Peyer's patch (tissue), 4 donors: ENCODE results near the gene MIA3. TPM values are rescaled to one million over a fixed set of nuclear protein-coding genes. Genes with fewer than 3 reads are reported as not detected.
"Not testable (repeated sequence)": the region's sequence is repeated elsewhere in the genome, so short reads cannot be mapped to it uniquely, and the experiment has no call there.

Experiments
- DNase-seq, 3 donors: peaks; one replicate each; pipeline ENCODE4 v3.0.0-alpha.2; 2017 to 2019
- H3K27ac ChIP-seq, 4 donors: fragments of 200-600 bp; sonication (generic); one replicate each; pipeline ENCODE4 v1.5.1; 2016 to 2019
- H3K27me3 ChIP-seq, 2 donors: fragments of 200-600 bp; sonication (generic); one replicate each; pipeline ENCODE4 v1.5.1; 2019
- H3K36me3 ChIP-seq, 3 donors: fragments of 200-600 bp; sonication (generic); one replicate each; pipeline ENCODE4 v1.5.1; 2016 to 2019
- H3K4me1 ChIP-seq, 4 donors: fragments of 200-600 bp; sonication (generic); one replicate each; pipeline ENCODE4 v1.5.1; 2016 to 2019
- H3K4me3 ChIP-seq, 4 donors: fragments of 200-600 bp; sonication (generic); 1 replicate in 3 of 4; 2 replicates in 1 of 4; pipeline ENCODE4 v1.5.1; 2016 to 2019; ENCODE audit warnings: mild to moderate bottlenecking in 1 of 4
- H3K9me3 ChIP-seq, 4 donors: fragments of 200-600 bp; sonication (generic); one replicate each; pipeline ENCODE4 v1.5.1; 2016 to 2019; ENCODE audit warnings: mild to moderate bottlenecking in 1 of 4
- CTCF ChIP-seq, 6 experiments: fragments of 450-650 bp in 4 of 6; fragments of 200-600 bp in 2 of 6; sonication (generic) in 1 of 6; IDR thresholded peaks; one replicate each; pipeline ENCODE4 v1.5.1; 2017 to 2019; ENCODE audit warnings: antibody characterized with exemption in 6 of 6, mild to moderate bottlenecking in 3 of 6, moderate library complexity in 1 of 6
- POLR2A ChIP-seq, 2 donors: fragments of 450-650 bp; IDR thresholded peaks; one replicate each; pipeline ENCODE4 v1.5.1; 2017; ENCODE audit warnings: antibody characterized with exemption in 2 of 2, mild to moderate bottlenecking in 2 of 2, moderate library complexity in 2 of 2
- total RNA-seq, 4 donors: library from RNA; depleted of rRNA; stranded (reverse); fragments of >200 nt; gene quantifications; one replicate each; pipeline ENCODE4 v1.1.0, GENCODE V29; 2016

Gene MIA3
- total RNA-seq, 4 donors from 2014 or later: 53.1 to 133 (median 75.0) TPM

- Histone ChIP-seq H3K27ac (no peak overlapping the region), H3K4me1 (no peaks in the 10 kb centered on the region), H3K27me3 (no peaks in the 10 kb centered on the region), H3K9me3 (no peaks in the 10 kb centered on the region), H3K36me3 (no peaks in the 10 kb centered on the region), H3K4me3 (no peak overlapping the region)
- DNase-seq: no peak
- TF ChIP-seq CTCF (IDR thresholded peaks at IDR 0.05): no peak
- no peak for TF ChIP-seq POLR2A (IDR thresholded peaks at IDR 0.05)
Measured at GRCh38 chr1:222596696-222597095, 21.2 kb upstream of the MIA3 start.

GRCh38 chr1:222600281-222600680 lies 17.6 kb upstream of the MIA3 start:
- TF ChIP-seq CTCF (IDR thresholded peaks at IDR 0.05): no peak
- no peak for TF ChIP-seq POLR2A (IDR thresholded peaks at IDR 0.05)
- DNase-seq: no peak
- no peaks in the 10 kb centered on the region for H3K4me1 ChIP-seq
- no peaks in the 10 kb centered on the region for H3K9me3 ChIP-seq
- no peak overlapping the region for H3K27ac ChIP-seq
- H3K27me3 ChIP-seq: no peaks in the 10 kb centered on the region
- no peaks in the 10 kb centered on the region for H3K36me3 ChIP-seq
- no peak overlapping the region for H3K4me3 ChIP-seq

- H3K9me3 ChIP-seq: no peaks in the 10 kb centered on the region
- H3K27ac ChIP-seq: no peak overlapping the region
- H3K4me1 ChIP-seq: no peaks in the 10 kb centered on the region
- DNase-seq: no peak
- TF ChIP-seq CTCF (IDR thresholded peaks at IDR 0.05) (no peak), POLR2A (IDR thresholded peaks at IDR 0.05) (no peak)
- no peaks in the 10 kb centered on the region for H3K27me3 ChIP-seq
- no peaks in the 10 kb centered on the region for H3K36me3 ChIP-seq
- no peak overlapping the region for H3K4me3 ChIP-seq
Measured at GRCh38 chr1:222601257-222601656, 16.6 kb upstream of the MIA3 start.

GRCh38 chr1:222606757-222607156 lies 11.1 kb upstream of the MIA3 start:
- Histone ChIP-seq H3K36me3 (no peaks in the 10 kb centered on the region), H3K4me1 (no peaks in the 10 kb centered on the region), H3K27ac (no peak overlapping the region), H3K27me3 (no peaks in the 10 kb centered on the region), H3K9me3 (no peaks in the 10 kb centered on the region), H3K4me3 (no peak overlapping the region)
- DNase-seq: no peak
- no peak for TF ChIP-seq CTCF (IDR thresholded peaks at IDR 0.05)
- no peak for TF ChIP-seq POLR2A (IDR thresholded peaks at IDR 0.05)

GRCh38 chr1:222609111-222609510 lies 8.8 kb upstream of the MIA3 start:
- H3K4me3 ChIP-seq, H3K27ac ChIP-seq, H3K36me3 ChIP-seq, H3K27me3 ChIP-seq, DNase-seq, H3K9me3 ChIP-seq, H3K4me1 ChIP-seq: not testable (repeated sequence)

GRCh38 chr1:222610728-222611127 lies 7.2 kb upstream of the MIA3 start:
- TF ChIP-seq POLR2A (IDR thresholded peaks at IDR 0.05) (no peak), CTCF (IDR thresholded peaks at IDR 0.05) (no peak)

More at GRCh38 chr1:222610728-222611127, 7.2 kb upstream of the MIA3 start:
- no peak for DNase-seq
- no peak overlapping the region for H3K27ac ChIP-seq
- no peaks in the 10 kb centered on the region for H3K27me3 ChIP-seq
- H3K36me3 ChIP-seq: no peaks in the 10 kb centered on the region
- no peak overlapping the region for H3K4me3 ChIP-seq
- no peaks in the 10 kb centered on the region for H3K9me3 ChIP-seq
- no peaks in the 10 kb centered on the region for H3K4me1 ChIP-seq
